H9 (cell line): Measurements from ENCODE around the gene RUNX1. TPM values are rescaled to one million over a fixed set of nuclear protein-coding genes. Genes with fewer than 3 reads are reported as not detected.

Experiments
- DNase-seq: peaks from one replicate; pipeline ENCODE4 v3.0.0-alpha.2; 2017
- H2AFZ ChIP-seq: one replicate; pipeline ENCODE4 v1.6.1; 2013; ENCODE audit warnings: mild to moderate bottlenecking, low read length, control low read depth, moderate library complexity
- H2AK5ac ChIP-seq: 2 replicates; pipeline ENCODE4 v1.6.1; 2013; ENCODE audit warnings: low read length, control low read depth, mixed read lengths; ENCODE audit not compliant: insufficient read length
- H2BK120ac ChIP-seq: one replicate; pipeline ENCODE4 v1.6.1; 2013; ENCODE audit warnings: low read depth, mild to moderate bottlenecking, low read length, control low read depth, inconsistent platforms; ENCODE audit not compliant: poor library complexity, severe bottlenecking
- H2BK12ac ChIP-seq: 2 replicates; pipeline ENCODE4 v1.6.1; 2013; ENCODE audit warnings: low read length, control low read depth, mixed read lengths, low read depth; ENCODE audit not compliant: insufficient read length
- H2BK15ac ChIP-seq: 2 replicates; pipeline ENCODE4 v1.6.1; 2013; ENCODE audit warnings: low read depth, low read length, control low read depth
- H2BK20ac ChIP-seq: one replicate; pipeline ENCODE4 v1.6.1; 2013; ENCODE audit warnings: low read depth, mild to moderate bottlenecking, low read length, control low read depth, inconsistent platforms; ENCODE audit not compliant: poor library complexity, severe bottlenecking
- H2BK5ac ChIP-seq: 2 replicates; pipeline ENCODE4 v1.6.1; 2013; ENCODE audit warnings: low read length, control low read depth, mixed read lengths; ENCODE audit not compliant: insufficient read length
- H3K14ac ChIP-seq: 2 replicates; pipeline ENCODE4 v1.6.1; 2013; ENCODE audit warnings: low read length, control low read depth; ENCODE audit not compliant: insufficient read depth
- H3K18ac ChIP-seq: 2 replicates; pipeline ENCODE4 v1.6.1; 2013; ENCODE audit warnings: low read depth, mild to moderate bottlenecking, mixed read lengths, low read length, control low read depth; ENCODE audit not compliant: insufficient read length
- H3K23ac ChIP-seq: 2 replicates; pipeline ENCODE4 v1.6.1; 2013; ENCODE audit warnings: low read length, control low read depth, mixed read lengths, low read depth; ENCODE audit not compliant: insufficient read length
- H3K23me2 ChIP-seq: 2 replicates; pipeline ENCODE4 v1.6.1; 2013; ENCODE audit warnings: low read depth, mild to moderate bottlenecking, mixed read lengths, low read length, control low read depth; ENCODE audit not compliant: insufficient read length, poor library complexity, severe bottlenecking
- H3K27ac ChIP-seq: 2 replicates; pipeline ENCODE4 v1.5.1; 2013; ENCODE audit warnings: low read length, control low read depth, mixed read lengths, low read depth; ENCODE audit not compliant: insufficient read length
- H3K27me3 ChIP-seq: 2 replicates; pipeline ENCODE4 v1.6.1; 2013; ENCODE audit warnings: low read length, control low read depth, inconsistent platforms; ENCODE audit not compliant: insufficient read depth
- H3K4ac ChIP-seq: 2 replicates; pipeline ENCODE4 v1.6.1; 2013; ENCODE audit warnings: low read depth, mild to moderate bottlenecking, control low read depth, inconsistent platforms, low read length, moderate library complexity
- H3K4me1 ChIP-seq: 2 replicates; pipeline ENCODE4 v1.6.1; 2013; ENCODE audit warnings: low read length, control low read depth, inconsistent platforms; ENCODE audit not compliant: insufficient read depth
- H3K4me2 ChIP-seq: 2 replicates; pipeline ENCODE4 v1.6.1; 2013; ENCODE audit warnings: low read length, control low read depth, mixed read lengths; ENCODE audit not compliant: insufficient read length, insufficient read depth
- H3K56ac ChIP-seq: 2 replicates; pipeline ENCODE4 v1.6.1; 2013; ENCODE audit warnings: low read depth, mild to moderate bottlenecking, mixed read lengths, low read length, control low read depth; ENCODE audit not compliant: insufficient read length
- H3K79me1 ChIP-seq: 2 replicates; pipeline ENCODE4 v1.6.1; 2013; ENCODE audit warnings: low read depth, mild to moderate bottlenecking, moderate library complexity, low read length, control low read depth, inconsistent platforms; ENCODE audit not compliant: insufficient read depth, poor library complexity, severe bottlenecking
- H3K79me2 ChIP-seq: 2 replicates; pipeline ENCODE4 v1.6.1; 2013; ENCODE audit warnings: low read length, control low read depth, inconsistent platforms; ENCODE audit not compliant: insufficient read depth
- H3K9ac ChIP-seq: 2 replicates; pipeline ENCODE4 v1.6.1; 2013; ENCODE audit warnings: low read length, control low read depth, mixed read lengths; ENCODE audit not compliant: insufficient read length; ENCODE audit errors: extremely low read depth
- H3K9me3 ChIP-seq: one replicate; pipeline ENCODE4 v1.6.1; 2013; ENCODE audit warnings: low read depth, low read length, inconsistent platforms; ENCODE audit not compliant: control insufficient read depth
- H3T11ph ChIP-seq: one replicate; pipeline ENCODE4 v1.6.1; 2013; ENCODE audit warnings: mild to moderate bottlenecking, low read length, control low read depth, inconsistent platforms
- H4K20me1 ChIP-seq: one replicate; pipeline ENCODE4 v1.6.1; 2013; ENCODE audit not compliant: control insufficient read depth, insufficient read length, insufficient read depth
- H4K5ac ChIP-seq: 2 replicates; pipeline ENCODE4 v1.6.1; 2013; ENCODE audit warnings: low read depth, mild to moderate bottlenecking, mixed read lengths, low read length, control low read depth; ENCODE audit not compliant: insufficient read length
- H4K8ac ChIP-seq: replicated peaks from 2 replicates; pipeline ENCODE4 v1.6.1; 2013; ENCODE audit warnings: low read length, control low read depth, mixed read lengths, low read depth; ENCODE audit not compliant: insufficient read length
- H4K91ac ChIP-seq: 2 replicates; pipeline ENCODE4 v1.6.1; 2013; ENCODE audit warnings: low read depth, mild to moderate bottlenecking, moderate library complexity, mixed read lengths, low read length, control low read depth; ENCODE audit not compliant: insufficient read length
- H3K27ac Mint-ChIP-seq, 3 experiments: 2 replicates in 2 of 3; 3 replicates in 1 of 3; pipeline ENCODE4 v1.8.0; 2020 to 2021; ENCODE audit warnings: mixed read lengths in 3 of 3, mild to moderate bottlenecking in 1 of 3, moderate library complexity in 1 of 3
- H3K27me3 Mint-ChIP-seq: 2 replicates; pipeline ENCODE4 v1.8.0; 2021; ENCODE audit warnings: low read depth, mild to moderate bottlenecking, moderate library complexity, mixed read lengths
- H3K36me3 Mint-ChIP-seq, 3 experiments: 2 replicates in 2 of 3; 3 replicates in 1 of 3; pipeline ENCODE4 v1.8.0; 2020 to 2021; ENCODE audit warnings: low read depth in 3 of 3, mixed read lengths in 3 of 3; ENCODE audit not compliant: insufficient read depth in 1 of 3
- H3K4me1 Mint-ChIP-seq, 2 experiments: 2 replicates each; pipeline ENCODE4 v1.8.0; 2020; ENCODE audit warnings: mixed read lengths in 2 of 2
- H3K4me3 Mint-ChIP-seq, 2 experiments: 2 replicates in 1 of 2; 3 replicates in 1 of 2; pipeline ENCODE4 v1.8.0; 2020 to 2021; ENCODE audit warnings: mild to moderate bottlenecking in 2 of 2, mixed read lengths in 2 of 2, moderate library complexity in 1 of 2
- H3K9me3 Mint-ChIP-seq, 2 experiments: 2 replicates in 1 of 2; 3 replicates in 1 of 2; pipeline ENCODE4 v1.8.0; 2020; ENCODE audit warnings: mild to moderate bottlenecking in 2 of 2, mixed read lengths in 2 of 2, moderate library complexity in 1 of 2
- CTCF ChIP-seq: fragments of 200-600 bp; sonication (generic); conservative IDR thresholded peaks from 3 replicates; pipeline ENCODE4 v1.8.0; 2021; ENCODE audit warnings: antibody characterized with exemption, mild to moderate bottlenecking
- WGBS: extraction: QIAGEN DNeasy Blood & Tissue Kit; methylation state at CpG from one replicate; pipeline ENCODE4 v1.1.7; 2013; ENCODE audit warnings: missing lambda C conversion rate, low lambda C conversion rate, mixed read lengths; ENCODE audit not compliant: insufficient read length; ENCODE audit errors: extremely low coverage; 5-methylcytosine and 5-hydroxymethylcytosine counted together
- total RNA-seq: library from RNA; stranded (reverse); gene quantifications from 2 replicates; pipeline ENCODE4 v1.2.1, GENCODE V29; 2021

RUNX1 gene
- total RNA-seq, 1 experiment from 2014 or later, result 0.72 TPM

- no peak for DNase-seq
- Histone ChIP-seq H2BK15ac (no peak overlapping the region), H3K27ac (no peak overlapping the region), H3K79me1 (no peaks in the 10 kb centered on the region), H3K9ac (no peak overlapping the region), H4K8ac (no peak overlapping the region), H4K20me1 (no peaks in the 10 kb centered on the region), H2BK5ac (no peak overlapping the region), H3K14ac (no peak overlapping the region), H3K27me3 (no peaks in the 10 kb centered on the region), H2BK12ac (no peak overlapping the region), H3K18ac (no peak overlapping the region), H4K5ac (no peak overlapping the region), H3T11ph (no peak overlapping the region), H2AFZ (no peak overlapping the region), H2BK20ac (no peak overlapping the region), H2BK120ac (no peak overlapping the region), H4K91ac (no peak overlapping the region), H3K4me2 (no peak overlapping the region), H3K4me1 (no peaks in the 10 kb centered on the region), H3K79me2 (no peaks in the 10 kb centered on the region), H3K56ac (no peak overlapping the region), H3K23me2 (no peaks in the 10 kb centered on the region), H3K23ac (no peak overlapping the region), H3K4ac (no peak overlapping the region), H3K9me3 (no peaks in the 10 kb centered on the region), H2AK5ac (no peak overlapping the region)
- H3K9me3 Mint-ChIP-seq, result no peaks in the 10 kb centered on the region
- whole genome bisulfite sequencing, result no CpG with 5 or more reads among the region's 6 CpGs
- no peaks in the 10 kb centered on the region; a peak in 1 of 7 replicates for H3K36me3 Mint-ChIP-seq
- peaks cover 15% of the 10 kb centered on the region for H3K27me3 Mint-ChIP-seq
- no peak for TF ChIP-seq CTCF
- no peak overlapping the region for H3K27ac Mint-ChIP-seq
- H3K4me1 Mint-ChIP-seq, result peaks cover 18 to 35% of the 10 kb centered on the region in 2 experiments
- no peak overlapping the region for H3K4me3 Mint-ChIP-seq
Observed at GRCh38 chr21:35048183-35048601, 910 bp downstream of the RUNX1 start.
